Esophagus (tissue), 2 donors: ENCODE results near the gene EBLN1. TPM values are rescaled to one million over a fixed set of nuclear protein-coding genes. Genes with fewer than 3 reads are reported as not detected.
A peak's percentile ranks its signal among the peaks of the same experiment; 100 is the strongest.
"Not testable (repeated sequence)": the region's sequence is repeated elsewhere in the genome, so short reads cannot be mapped to it uniquely, and the experiment has no call there.

Experiments used
- H3K27ac ChIP-seq, 2 donors: one replicate each; pipeline ENCODE4 v1.5.1; 2013; ENCODE audit warnings: low read depth in 2 of 2, mild to moderate bottlenecking in 2 of 2, inconsistent platforms in 1 of 2, low read length in 1 of 2, moderate library complexity in 1 of 2
- H3K27me3 ChIP-seq, 2 donors: one replicate each; pipeline ENCODE4 v1.6.1; 2013; ENCODE audit warnings: low read length in 2 of 2, control low read depth in 1 of 2, mild to moderate bottlenecking in 1 of 2; ENCODE audit not compliant: insufficient read depth in 2 of 2, control insufficient read depth in 1 of 2
- H3K36me3 ChIP-seq, 2 donors: one replicate each; pipeline ENCODE4 v1.6.1; 2013; ENCODE audit warnings: low read length in 1 of 2; ENCODE audit not compliant: control insufficient read depth in 2 of 2, insufficient read depth in 2 of 2
- H3K4me1 ChIP-seq, 2 donors: one replicate each; pipeline ENCODE4 v1.6.1; 2013; ENCODE audit warnings: low read length in 1 of 2; ENCODE audit not compliant: control insufficient read depth in 2 of 2, insufficient read depth in 2 of 2
- H3K4me3 ChIP-seq, 2 donors: one replicate each; pipeline ENCODE4 v1.5.1; 2013; ENCODE audit warnings: low read length in 2 of 2, mild to moderate bottlenecking in 2 of 2, low read depth in 1 of 2, moderate library complexity in 1 of 2
- H3K9me3 ChIP-seq, 2 donors: one replicate each; pipeline ENCODE4 v1.6.1; 2013; ENCODE audit warnings: mild to moderate bottlenecking in 2 of 2, low read depth in 1 of 2, low read length in 1 of 2, moderate library complexity in 1 of 2; ENCODE audit not compliant: control insufficient read depth in 2 of 2, insufficient read depth in 1 of 2
- WGBS, 2 donors: extraction: QIAGEN DNeasy Blood & Tissue Kit; methylation state at CpG; one replicate each; pipeline ENCODE4 v1.1.7; 2013; 5-methylcytosine and 5-hydroxymethylcytosine counted together
- polyA plus RNA-seq, 2 donors: library from polyadenylated mRNA; stranded (reverse); fragments of 200-250 nt; gene quantifications; one replicate each; pipeline ENCODE4 v1.2.3, GENCODE V29; 2013
- donor health status: healthy with polysubstance abuse.
- donor health status: Bipolar disorder and iron deficiency.

The EBLN1 gene
- polyA plus RNA-seq, 2 donors = not detected

GRCh38 chr10:22229802-22230157 lies 12.0 kb upstream of the EBLN1 start:
- Histone ChIP-seq H3K4me1 (no peaks in the 10 kb centered on the region), H3K27ac (peak overlapping the region in 1 of 2 donors; percentile 54), H3K27me3 (no peaks in the 10 kb centered on the region), H3K9me3 (no peaks in the 10 kb centered on the region), H3K36me3 (no peaks in the 10 kb centered on the region), H3K4me3 (peak overlapping the region in 1 of 2 donors; percentile 62)
- 2 to 3% methylated on average over 6 of the region's 6 CpGs for WGBS, 2 donors

- Histone ChIP-seq H3K27me3 (no peaks in the 10 kb centered on the region), H3K9me3 (no peaks in the 10 kb centered on the region), H3K4me1 (no peaks in the 10 kb centered on the region), H3K36me3 (no peaks in the 10 kb centered on the region), H3K4me3 (peak overlapping the region; percentile 56 to 62), H3K27ac (peak overlapping the region; percentile 79 to 95)
- 1% methylated on average over 64 to 65 of the region's 65 CpGs for WGBS, 2 donors
Measured at GRCh38 chr10:22228943-22229801, 11.4 kb upstream of the EBLN1 start.

DNA sequence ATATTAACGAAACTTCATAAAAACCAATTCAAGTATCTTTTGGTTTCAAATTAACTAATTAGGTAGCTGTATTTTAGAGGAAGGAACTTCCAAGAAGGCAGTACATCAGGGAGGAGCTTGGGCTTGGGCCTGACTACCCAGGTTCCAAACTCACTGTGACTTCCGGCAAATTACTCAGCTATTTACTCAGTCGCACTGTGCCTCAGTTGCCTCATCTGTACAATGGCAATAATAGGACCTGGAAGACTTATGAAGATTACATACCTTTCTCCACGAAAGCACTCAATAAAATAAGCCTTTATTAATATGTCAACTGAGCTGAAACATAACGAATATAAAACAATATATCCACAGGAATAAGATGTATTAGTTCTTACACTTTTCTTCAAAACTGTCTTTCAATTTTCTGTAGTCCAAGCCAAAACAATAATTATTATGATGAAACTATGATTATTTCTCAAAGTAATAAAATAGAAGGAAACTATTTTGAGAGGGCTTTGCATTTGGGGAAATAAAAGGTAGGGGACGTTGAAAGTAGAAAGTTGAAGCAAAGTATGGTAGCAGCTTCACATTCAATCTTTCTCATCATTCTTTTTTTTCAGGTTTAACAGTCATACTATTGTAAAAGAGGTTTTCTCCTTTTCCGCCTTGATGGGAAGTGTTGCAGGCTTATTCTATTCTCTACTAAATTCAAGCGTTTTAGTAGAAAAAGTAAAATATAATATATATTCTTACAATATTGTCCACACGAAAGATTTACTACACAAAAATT lies 10.5 kb upstream of the EBLN1 start:
- no peaks in the 10 kb centered on the region for H3K4me1 ChIP-seq
- H3K36me3 ChIP-seq = no peaks in the 10 kb centered on the region
- H3K27ac ChIP-seq = peak overlapping the region in 1 of 2 donors; percentile 79
- H3K4me3 ChIP-seq = peak overlapping the region; percentile 56 to 62
- 44 to 50% methylated on average over 9 of the region's 9 CpGs for WGBS, 2 donors
- no peaks in the 10 kb centered on the region for H3K9me3 ChIP-seq
- H3K27me3 ChIP-seq = no peaks in the 10 kb centered on the region

DNA sequence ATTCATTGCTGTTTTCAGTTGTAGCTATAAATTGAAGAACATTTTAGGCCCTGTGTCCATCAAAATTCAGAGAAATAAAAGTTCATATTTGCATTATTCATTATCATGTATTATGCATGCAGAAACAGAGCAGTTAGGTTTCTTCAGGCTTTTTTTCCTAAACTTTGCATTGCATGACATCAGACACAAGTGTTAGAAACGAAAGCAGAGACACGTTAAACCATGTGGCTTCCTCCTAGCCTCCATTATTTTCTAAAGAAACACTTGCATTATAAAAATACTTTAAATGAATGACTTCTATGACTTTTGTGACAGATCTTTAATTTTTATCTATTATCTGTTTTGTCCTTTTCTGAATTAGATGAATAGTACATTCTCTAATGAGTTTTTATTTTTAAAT lies 8.8 kb upstream of the EBLN1 start:
- 89 to 90% methylated on average over 2 of the region's 2 CpGs for WGBS, 2 donors
- Histone ChIP-seq H3K27me3 (no peaks in the 10 kb centered on the region), H3K4me1 (no peaks in the 10 kb centered on the region)

GRCh38 chr10:22222236-22223190 lies 4.7 kb upstream of the EBLN1 start:
- WGBS, 2 donors = 82 to 88% methylated on average over 5 of the region's 5 CpGs
- Histone ChIP-seq H3K9me3 (no peaks in the 10 kb centered on the region), H3K27me3 (no peaks in the 10 kb centered on the region), H3K4me3 (no peak overlapping the region), H3K4me1 (no peaks in the 10 kb centered on the region), H3K27ac (no peak overlapping the region), H3K36me3 (no peaks in the 10 kb centered on the region)

More for the DNA sequence above, 8.8 kb upstream of the EBLN1 start:
- no peaks in the 10 kb centered on the region for H3K36me3 ChIP-seq
- no peak overlapping the region for H3K27ac ChIP-seq
- no peak overlapping the region for H3K4me3 ChIP-seq
- H3K9me3 ChIP-seq = no peaks in the 10 kb centered on the region

- Histone ChIP-seq H3K36me3 (no peaks in the 10 kb centered on the region), H3K4me3 (no peak overlapping the region), H3K27me3 (no peaks in the 10 kb centered on the region), H3K27ac (no peak overlapping the region), H3K9me3 (no peaks in the 10 kb centered on the region), H3K4me1 (no peaks in the 10 kb centered on the region)
- 86 to 87% methylated on average over 1 of the region's 1 CpG for WGBS, 2 donors
Measured at GRCh38 chr10:22219308-22219707, 1.5 kb upstream of the EBLN1 start.

- H3K4me1 ChIP-seq = no peaks in the 10 kb centered on the region
- H3K27ac ChIP-seq = no peak overlapping the region
- no peaks in the 10 kb centered on the region for H3K27me3 ChIP-seq
- no peak overlapping the region for H3K4me3 ChIP-seq
- H3K36me3 ChIP-seq = no peaks in the 10 kb centered on the region
- H3K9me3 ChIP-seq = no peaks in the 10 kb centered on the region
- WGBS, 2 donors = 61 to 69% methylated on average over 2 of the region's 2 CpGs
Measured at GRCh38 chr10:22218448-22218847, 633 bp upstream of the EBLN1 start.

- not testable (repeated sequence) for H3K4me3 ChIP-seq, H3K9me3 ChIP-seq, H3K27me3 ChIP-seq, H3K4me1 ChIP-seq, H3K36me3 ChIP-seq, H3K27ac ChIP-seq
- 92 to 93% methylated on average over 5 of the region's 5 CpGs for WGBS, 2 donors
Measured at GRCh38 chr10:22217084-22217483, 731 bp downstream of the EBLN1 start.

DNA sequence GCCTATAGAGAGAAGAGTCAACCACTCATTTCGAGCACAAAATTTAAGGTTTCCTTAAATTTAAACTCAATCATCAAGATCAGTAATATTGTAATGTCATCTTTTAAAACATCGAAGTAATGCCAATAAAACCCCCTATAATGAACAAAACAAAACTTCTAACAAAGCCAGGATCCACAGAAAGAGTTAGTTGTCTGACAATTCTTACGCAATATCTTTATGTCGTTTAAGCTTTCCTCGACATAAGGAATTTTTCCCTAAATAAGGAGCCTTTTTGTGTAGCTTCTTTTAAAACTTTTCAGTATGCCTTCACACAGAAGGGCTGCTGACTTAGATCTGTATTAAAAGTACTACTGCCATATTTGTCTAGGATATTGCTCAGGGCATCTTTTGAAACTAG lies 7.5 kb downstream of the EBLN1 start:
- Histone ChIP-seq H3K9me3 (no peaks in the 10 kb centered on the region), H3K36me3 (no peaks in the 10 kb centered on the region), H3K27ac (no peak overlapping the region), H3K27me3 (peaks cover 0 to 2% of the 10 kb centered on the region in 2 donors), H3K4me3 (no peak overlapping the region), H3K4me1 (no peaks in the 10 kb centered on the region)
- WGBS, 2 donors = 82 to 86% methylated on average over 5 of the region's 5 CpGs
